ENCODE data around the gene TBC1D20.
"Not testable (repeated sequence)": the region's sequence is repeated elsewhere in the genome, so short reads cannot be mapped to it uniquely, and the experiment has no call there.

The TBC1D20 gene

GRCh38 chr20:454951-455350 is 7.4 kb downstream of the TBC1D20 start:
- H3K27me3 ChIP-seq (ENCODE audit: low read depth, low read length), result no peaks in the 10 kb centered on the region
- peaks cover 84% of the 10 kb centered on the region for H3K79me2 ChIP-seq (ENCODE audit: low read length)
- TF ChIP-seq, protein P1, sequence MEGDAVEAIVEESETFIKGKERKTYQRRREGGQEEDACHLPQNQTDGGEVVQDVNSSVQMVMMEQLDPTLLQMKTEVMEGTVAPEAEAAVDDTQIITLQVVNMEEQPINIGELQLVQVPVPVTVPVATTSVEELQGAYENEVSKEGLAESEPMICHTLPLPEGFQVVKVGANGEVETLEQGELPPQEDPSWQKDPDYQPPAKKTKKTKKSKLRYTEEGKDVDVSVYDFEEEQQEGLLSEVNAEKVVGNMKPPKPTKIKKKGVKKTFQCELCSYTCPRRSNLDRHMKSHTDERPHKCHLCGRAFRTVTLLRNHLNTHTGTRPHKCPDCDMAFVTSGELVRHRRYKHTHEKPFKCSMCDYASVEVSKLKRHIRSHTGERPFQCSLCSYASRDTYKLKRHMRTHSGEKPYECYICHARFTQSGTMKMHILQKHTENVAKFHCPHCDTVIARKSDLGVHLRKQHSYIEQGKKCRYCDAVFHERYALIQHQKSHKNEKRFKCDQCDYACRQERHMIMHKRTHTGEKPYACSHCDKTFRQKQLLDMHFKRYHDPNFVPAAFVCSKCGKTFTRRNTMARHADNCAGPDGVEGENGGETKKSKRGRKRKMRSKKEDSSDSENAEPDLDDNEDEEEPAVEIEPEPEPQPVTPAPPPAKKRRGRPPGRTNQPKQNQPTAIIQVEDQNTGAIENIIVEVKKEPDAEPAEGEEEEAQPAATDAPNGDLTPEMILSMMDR (IDR thresholded peaks at IDR 0.05; ENCODE audit: low read depth, low read length), result no peak
- no peak for TF ChIP-seq EZH2phosphoT487 (IDR thresholded peaks at IDR 0.05; ENCODE audit: low read depth)
- H3K27ac ChIP-seq (ENCODE audit: low read length), result no peak overlapping the region
- H2AFZ ChIP-seq (ENCODE audit: low read depth, low read length), result no peak overlapping the region
- no peaks in the 10 kb centered on the region for H3K9me3 ChIP-seq (ENCODE audit: insufficient read depth, low read length)
- H3K4me3 ChIP-seq (ENCODE audit: low read length), result no peak overlapping the region
- H3K36me3 ChIP-seq (replicated peaks; ENCODE audit: low read depth, low read length), result no peaks in the 10 kb centered on the region
- no peaks in the 10 kb centered on the region for H3K4me1 ChIP-seq (ENCODE audit: low read length)
- no peak overlapping the region for H3K9ac ChIP-seq (ENCODE audit: low read length)
- no peak overlapping the region for H3K4me2 ChIP-seq (ENCODE audit: low read length)
- peaks cover 45% of the 10 kb centered on the region for H4K20me1 ChIP-seq (ENCODE audit: insufficient read depth, low read length)

DNA sequence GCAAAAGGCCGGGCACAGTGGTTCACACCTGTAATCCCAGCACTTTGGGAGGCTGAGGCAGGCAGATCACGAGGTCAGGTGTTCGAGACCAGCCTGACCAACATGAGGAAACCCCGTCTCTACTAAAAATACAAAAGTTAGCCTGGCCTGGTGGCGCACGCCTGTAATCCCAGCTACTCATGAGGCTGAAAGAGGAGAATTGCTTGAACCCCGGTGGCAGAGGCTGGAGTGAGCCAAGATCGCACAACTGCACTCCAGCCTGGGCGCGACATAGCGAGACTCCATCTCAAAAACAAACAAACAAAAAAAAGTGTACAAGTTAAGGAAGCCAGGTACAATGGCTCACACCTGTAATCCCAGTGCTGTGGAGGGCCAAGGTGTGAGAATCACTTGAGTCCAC is 10.3 kb downstream of the TBC1D20 start:
- H3K4me3 ChIP-seq (ENCODE audit: low read length); H3K9me3 ChIP-seq (ENCODE audit: insufficient read depth, low read length); H3K4me1 ChIP-seq (ENCODE audit: low read length); H3K27me3 ChIP-seq (ENCODE audit: low read depth, low read length); H2AFZ ChIP-seq (ENCODE audit: low read depth, low read length); H3K4me2 ChIP-seq (ENCODE audit: low read length); H3K27ac ChIP-seq (ENCODE audit: low read length); H3K36me3 ChIP-seq (replicated peaks; ENCODE audit: low read depth, low read length); H3K9ac ChIP-seq (ENCODE audit: low read length): not testable (repeated sequence)
- Histone ChIP-seq H4K20me1 (ENCODE audit: insufficient read depth, low read length) (peaks cover 36% of the 10 kb centered on the region), H3K79me2 (ENCODE audit: low read length) (peaks cover 76% of the 10 kb centered on the region)

- Histone ChIP-seq H4K20me1 (ENCODE audit: insufficient read depth, low read length) (peaks cover 25% of the 10 kb centered on the region), H3K9ac (ENCODE audit: low read length) (no peak overlapping the region), H3K4me2 (ENCODE audit: low read length) (no peak overlapping the region), H3K9me3 (ENCODE audit: insufficient read depth, low read length) (no peaks in the 10 kb centered on the region), H2AFZ (ENCODE audit: low read depth, low read length) (no peak overlapping the region), H3K79me2 (ENCODE audit: low read length) (peaks cover 32% of the 10 kb centered on the region), H3K4me3 (ENCODE audit: low read length) (no peak overlapping the region), H3K36me3 (replicated peaks; ENCODE audit: low read depth, low read length) (peaks cover 49% of the 10 kb centered on the region), H3K27me3 (ENCODE audit: low read depth, low read length) (no peaks in the 10 kb centered on the region), H3K27ac (ENCODE audit: low read length) (no peak overlapping the region), H3K4me1 (ENCODE audit: low read length) (no peaks in the 10 kb centered on the region)
- no peak for TF ChIP-seq EZH2phosphoT487 (IDR thresholded peaks at IDR 0.05; ENCODE audit: low read depth)
- TF ChIP-seq, protein P1 (IDR thresholded peaks at IDR 0.05; ENCODE audit: low read depth, low read length), result no peak
These were observed 16.6 kb downstream of the TBC1D20 start for GRCh38 chr20:445514-446336.

- H3K27ac ChIP-seq (ENCODE audit: low read length), result no peak overlapping the region
- H3K9me3 ChIP-seq (ENCODE audit: insufficient read depth, low read length), result no peaks in the 10 kb centered on the region
- TF ChIP-seq, protein P1 (IDR thresholded peaks at IDR 0.05; ENCODE audit: low read depth, low read length), result no peak
- TF ChIP-seq EZH2phosphoT487 (IDR thresholded peaks at IDR 0.05; ENCODE audit: low read depth), result no peak
- peaks cover 24% of the 10 kb centered on the region for H3K79me2 ChIP-seq (ENCODE audit: low read length)
- no peaks in the 10 kb centered on the region for H3K27me3 ChIP-seq (ENCODE audit: low read depth, low read length)
- H3K4me3 ChIP-seq (ENCODE audit: low read length), result no peak overlapping the region
- H2AFZ ChIP-seq (ENCODE audit: low read depth, low read length), result no peak overlapping the region
- no peak overlapping the region for H3K4me2 ChIP-seq (ENCODE audit: low read length)
- no peak overlapping the region for H3K9ac ChIP-seq (ENCODE audit: low read length)
- no peaks in the 10 kb centered on the region for H3K4me1 ChIP-seq (ENCODE audit: low read length)
- peaks cover 52% of the 10 kb centered on the region for H3K36me3 ChIP-seq (replicated peaks; ENCODE audit: low read depth, low read length)
- peaks cover 20% of the 10 kb centered on the region; the same call in 1 of the 2 replicates for H4K20me1 ChIP-seq (ENCODE audit: insufficient read depth, low read length)
These were observed 17.4 kb downstream of the TBC1D20 start for GRCh38 chr20:444862-445426.
